HG03045 (cell line): ENCODE measurements around the gene SSR4.
"Not testable (repeated sequence)": the region's sequence is repeated elsewhere in the genome, so short reads cannot be mapped to it uniquely, and the experiment has no call there.

Experiments
- ATAC-seq: cut with Tn5 transposase; IDR thresholded peaks from one replicate; pipeline ENCODE4 v1.9.1; 2021; ENCODE audit warnings: mild to moderate bottlenecking, moderate library complexity; ENCODE audit not compliant: unreplicated experiment

The SSR4 gene

GRCh38 chrX:153803211-153804099 lies 9.0 kb downstream of the SSR4 start:
- ATAC-seq = no peak

GRCh38 chrX:153804100-153804595 lies 9.7 kb downstream of the SSR4 start:
- ATAC-seq = no peak

- no peak for ATAC-seq
Measured at GRCh38 chrX:153804621-153805020, 10.2 kb downstream of the SSR4 start.

DNA sequence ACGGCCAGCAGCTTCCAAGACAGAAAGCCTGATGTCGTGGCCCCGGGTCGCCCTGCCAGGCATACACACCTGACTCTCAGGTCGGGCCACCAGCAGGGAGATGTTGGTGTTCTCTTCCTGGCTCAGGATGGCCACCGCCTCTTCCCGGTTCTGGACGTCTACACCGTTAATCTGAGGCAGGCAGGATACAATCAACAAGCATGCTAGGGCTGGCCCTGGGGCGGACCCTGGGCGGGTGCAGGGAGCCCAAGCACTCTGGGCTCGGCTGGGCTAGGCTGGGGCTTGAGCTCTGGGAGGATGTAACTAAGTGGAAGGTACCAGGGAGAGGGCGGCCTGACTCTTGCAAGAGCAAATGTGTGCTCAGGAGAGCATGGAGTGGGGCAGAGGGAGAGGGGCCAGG lies 11.0 kb downstream of the SSR4 start:
- ATAC-seq = no peak

DNA sequence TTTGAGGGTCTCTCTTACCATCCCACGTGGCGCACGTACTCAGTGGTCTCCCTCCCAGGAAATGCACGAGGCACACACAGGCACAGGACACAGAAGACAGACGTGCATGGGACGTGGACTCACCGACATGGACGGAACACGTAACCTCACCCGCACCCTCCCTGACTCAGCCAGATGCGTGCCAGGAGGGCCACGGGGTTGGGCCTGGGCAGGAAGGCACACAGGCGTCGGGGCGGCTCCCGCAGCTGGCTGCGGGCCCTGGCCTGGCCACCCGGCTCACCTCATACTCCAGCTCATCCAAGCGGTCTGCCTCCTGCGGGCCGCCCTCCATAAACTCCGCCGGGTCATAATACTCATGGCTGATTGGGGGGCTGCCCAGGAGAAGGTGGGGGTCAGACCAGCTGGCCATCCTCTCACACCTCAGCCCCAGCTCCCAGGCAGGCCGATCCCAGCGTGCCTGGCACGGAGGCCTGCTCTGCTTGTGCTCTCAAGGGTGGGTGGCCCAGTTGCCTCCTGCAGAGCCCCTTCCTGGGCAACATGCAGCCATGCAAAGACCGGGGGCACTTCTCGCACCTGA lies 12.6 kb downstream of the SSR4 start:
- ATAC-seq = no peak

- ATAC-seq = no peak
Measured at GRCh38 chrX:153807976-153808375, 13.5 kb downstream of the SSR4 start.

DNA sequence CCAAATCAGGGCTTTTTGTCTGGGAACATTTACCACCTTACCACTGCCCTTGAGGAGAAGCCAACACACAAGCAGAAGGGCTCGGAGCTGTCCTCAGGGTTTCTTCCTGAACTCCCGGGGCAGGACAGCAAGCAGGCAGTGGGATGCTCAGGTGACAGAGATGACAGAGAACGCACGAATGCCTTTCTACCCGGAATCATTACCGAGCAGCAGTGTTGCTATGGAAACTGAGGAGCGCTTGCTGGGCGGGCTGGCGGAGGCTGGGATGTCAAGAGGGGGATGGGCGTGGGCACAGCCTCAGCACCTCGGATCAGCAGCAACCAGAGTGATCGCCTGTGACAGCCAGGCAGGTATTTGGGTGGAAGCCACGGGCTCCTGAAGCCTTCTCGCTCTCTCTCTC lies 17.8 kb downstream of the SSR4 start:
- ATAC-seq = no peak

GRCh38 chrX:153813161-153813560 lies 18.7 kb downstream of the SSR4 start:
- ATAC-seq = no peak

DNA sequence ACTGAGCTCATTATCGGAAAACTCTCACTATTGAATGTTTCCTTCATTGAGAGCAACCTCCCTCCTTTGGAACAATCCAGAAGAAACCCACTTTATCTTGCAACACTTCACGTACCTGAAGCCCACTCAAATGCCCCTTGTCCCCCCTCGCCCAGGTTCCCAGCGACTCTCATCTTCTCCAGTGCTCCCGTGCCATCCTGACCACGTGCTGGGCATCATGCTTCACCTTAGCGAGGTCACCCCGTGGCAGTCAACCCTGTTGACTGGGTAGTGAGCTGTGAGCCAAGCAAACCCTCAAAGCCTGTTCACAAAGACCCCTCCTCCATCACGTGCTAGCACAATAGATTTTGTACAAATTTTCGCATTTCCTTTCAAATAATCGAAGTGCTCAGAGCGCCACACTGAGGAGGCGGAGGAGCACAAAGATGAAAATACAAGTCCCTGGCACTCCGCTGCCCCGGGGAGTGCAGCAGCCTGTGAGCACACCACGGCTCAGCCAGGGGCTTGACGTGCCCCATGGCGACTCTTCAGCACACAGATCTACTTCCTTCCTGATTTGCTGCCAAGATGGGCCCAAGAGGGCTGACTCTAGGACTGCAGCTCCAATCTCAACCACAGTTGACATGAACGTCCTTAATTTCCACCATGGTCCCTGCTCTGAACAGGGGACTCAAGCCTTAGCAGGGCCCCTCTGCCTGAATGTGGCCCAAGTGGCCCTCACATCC lies 20.3 kb downstream of the SSR4 start:
- ATAC-seq = no peak

- no peak for ATAC-seq
Measured at GRCh38 chrX:153816831-153817690, 22.6 kb downstream of the SSR4 start.

GRCh38 chrX:153818064-153818463 lies 23.6 kb downstream of the SSR4 start:
- not testable (repeated sequence) for ATAC-seq

DNA sequence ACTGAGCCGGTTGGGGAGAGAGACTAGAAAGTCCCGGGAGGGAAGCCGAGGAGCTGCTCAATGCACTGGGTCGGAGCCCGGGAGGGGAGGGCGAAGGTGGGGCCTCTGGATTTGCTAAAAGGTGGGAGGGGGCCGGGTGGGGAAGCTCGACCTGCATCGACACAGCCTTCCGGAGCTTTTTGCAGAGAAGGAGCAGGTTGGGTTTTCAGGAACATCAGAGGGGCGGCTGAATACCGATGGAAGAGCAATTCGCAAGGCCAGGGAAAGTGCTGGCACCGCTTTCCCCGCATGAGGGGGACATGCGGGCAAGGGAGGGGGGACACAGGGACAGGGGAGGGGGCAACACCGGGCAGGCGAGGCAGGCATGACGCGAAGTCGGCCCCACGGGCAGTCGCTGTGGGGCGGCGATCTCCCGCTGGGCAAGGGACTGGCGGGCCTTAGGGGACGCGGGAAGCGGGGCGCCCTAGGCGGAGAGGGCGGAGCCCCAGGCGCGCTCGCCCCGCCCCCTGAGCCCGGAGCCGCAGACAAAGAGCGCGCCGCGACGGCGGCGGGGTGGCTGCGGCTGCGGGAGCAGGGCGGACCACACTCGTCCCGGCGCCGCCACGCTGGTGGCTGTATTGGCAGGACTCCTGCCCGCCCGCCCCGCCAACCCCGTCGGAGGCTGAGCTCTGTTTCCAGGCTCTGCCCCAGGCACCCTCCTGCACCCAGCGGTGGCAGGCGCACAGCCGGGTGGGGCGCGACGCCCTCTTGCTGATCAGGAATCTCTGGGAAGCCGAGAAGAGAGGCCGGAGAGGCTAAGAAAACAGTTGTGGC lies 24.3 kb downstream of the SSR4 start:
- ATAC-seq = no peak

DNA sequence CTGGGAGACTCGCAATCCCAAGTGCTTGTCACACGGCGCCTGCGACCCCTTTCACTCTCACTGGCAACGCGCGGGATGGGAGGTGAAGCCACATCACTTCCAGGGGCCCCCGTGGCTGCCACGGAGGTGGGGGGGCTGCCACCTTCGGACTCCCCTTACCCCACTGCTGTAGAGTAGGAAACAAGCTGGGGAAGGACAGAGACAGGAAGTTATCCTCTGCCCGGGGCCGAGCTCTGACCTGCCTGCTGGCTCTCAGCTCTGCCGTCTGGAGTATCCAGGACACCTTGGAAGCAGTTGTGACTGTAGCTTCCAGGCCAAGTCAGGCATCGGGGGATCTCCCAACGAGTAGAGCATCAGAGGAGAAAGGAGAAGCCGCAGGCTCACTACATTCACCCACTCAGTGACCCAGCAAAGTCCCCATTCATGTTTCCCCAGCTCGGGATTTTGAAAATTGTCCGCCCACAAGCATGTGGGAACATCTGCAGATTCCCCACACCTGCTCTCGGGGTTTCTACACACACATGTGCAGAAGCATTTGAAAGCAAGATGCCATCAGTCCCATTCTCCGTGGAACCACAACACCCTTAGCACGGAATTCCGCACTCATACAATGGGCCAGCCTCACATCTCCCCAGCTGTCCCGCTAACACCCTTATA lies 25.0 kb downstream of the SSR4 start:
- no peak for ATAC-seq

GRCh38 chrX:153820601-153821000 lies 26.1 kb downstream of the SSR4 start:
- no peak for ATAC-seq

DNA sequence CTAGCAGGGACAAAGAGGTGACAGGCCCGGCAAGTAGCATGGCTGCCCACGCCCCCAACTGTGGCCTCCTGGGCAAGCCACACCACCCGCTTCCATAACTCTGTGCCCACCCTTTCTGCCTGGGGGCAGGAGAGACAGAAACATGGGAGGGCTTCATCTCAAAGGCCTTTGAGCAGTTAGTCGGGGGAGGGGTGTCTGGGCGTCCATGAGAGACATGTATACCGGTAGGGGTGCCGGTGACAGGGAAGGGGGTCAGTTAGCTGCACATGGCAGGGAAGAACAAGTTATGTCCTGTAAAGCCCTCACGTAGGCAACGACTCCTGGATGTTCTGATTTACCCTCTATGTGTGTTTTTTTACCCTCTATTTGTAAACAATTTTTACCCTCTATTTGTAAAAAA lies 26.6 kb downstream of the SSR4 start:
- ATAC-seq = no peak

DNA sequence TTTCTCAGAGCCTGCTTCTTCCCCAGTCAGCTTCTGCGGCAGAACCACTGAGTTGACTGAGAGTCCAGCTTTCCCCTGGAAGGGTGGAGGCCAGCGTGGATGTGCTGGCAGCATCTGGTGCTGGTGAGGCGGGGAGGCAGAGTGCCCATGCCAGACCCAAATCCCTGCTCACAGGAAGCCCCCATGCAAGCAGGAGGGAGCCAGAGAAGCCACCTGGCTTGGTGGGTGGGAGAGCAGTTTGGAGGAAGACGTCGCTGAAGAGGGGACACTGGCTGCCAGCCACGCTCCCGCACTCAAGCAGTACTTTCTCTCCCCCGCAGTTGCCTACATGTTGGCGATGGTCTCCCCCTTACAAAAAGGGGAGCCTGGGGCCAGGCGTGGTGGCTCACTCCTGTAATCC lies 29.9 kb downstream of the SSR4 start:
- no peak for ATAC-seq

DNA sequence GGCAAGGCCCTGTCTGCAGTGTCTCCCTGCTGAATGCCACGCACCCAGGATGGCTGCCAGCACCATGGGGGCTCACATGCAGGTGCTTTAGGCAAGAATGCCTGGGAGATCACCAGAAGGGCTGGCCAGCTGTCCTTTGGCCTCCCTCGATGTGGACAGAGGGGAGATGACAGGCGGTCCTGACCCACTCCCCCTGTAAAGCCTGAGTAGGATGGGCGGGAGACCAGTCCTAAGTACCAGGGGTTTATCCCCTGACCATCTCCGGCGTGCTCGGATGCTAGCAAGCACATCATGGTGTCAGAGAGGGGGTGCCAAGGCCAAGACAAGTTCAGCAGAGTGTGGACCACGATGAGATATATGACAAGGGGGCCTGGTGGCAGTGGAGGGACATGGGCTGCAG lies 30.6 kb downstream of the SSR4 start:
- no peak for ATAC-seq

DNA sequence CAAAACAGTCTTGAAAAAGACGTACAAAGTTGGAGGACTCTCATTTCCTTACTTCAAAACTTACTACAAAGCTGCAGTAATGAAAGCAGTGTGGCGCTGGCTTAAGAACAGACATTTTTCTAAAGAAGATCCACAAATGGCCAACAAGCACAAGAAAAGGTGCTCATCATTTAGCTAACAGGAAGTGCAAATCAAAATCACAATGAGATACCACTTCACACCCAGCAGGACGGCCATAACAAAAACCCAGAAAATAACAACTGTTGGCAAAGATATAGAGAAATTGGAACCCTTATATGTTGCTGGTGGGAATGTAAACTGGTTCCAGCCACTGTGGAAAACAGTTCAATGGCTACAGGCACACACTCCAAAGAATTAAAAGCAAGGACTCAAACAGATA lies 32.5 kb downstream of the SSR4 start:
- no peak for ATAC-seq

- ATAC-seq = no peak
Measured at GRCh38 chrX:153827903-153828302, 33.4 kb downstream of the SSR4 start.
